ENCODE data around the gene SYS1. TPM values are rescaled to one million over a fixed set of nuclear protein-coding genes. Genes with fewer than 3 reads are reported as not detected.

SYS1 gene
- total and polyA plus RNA-seq, 2 experiments from 2014 or later, result 7.9 to 21.5 TPM

DNA sequence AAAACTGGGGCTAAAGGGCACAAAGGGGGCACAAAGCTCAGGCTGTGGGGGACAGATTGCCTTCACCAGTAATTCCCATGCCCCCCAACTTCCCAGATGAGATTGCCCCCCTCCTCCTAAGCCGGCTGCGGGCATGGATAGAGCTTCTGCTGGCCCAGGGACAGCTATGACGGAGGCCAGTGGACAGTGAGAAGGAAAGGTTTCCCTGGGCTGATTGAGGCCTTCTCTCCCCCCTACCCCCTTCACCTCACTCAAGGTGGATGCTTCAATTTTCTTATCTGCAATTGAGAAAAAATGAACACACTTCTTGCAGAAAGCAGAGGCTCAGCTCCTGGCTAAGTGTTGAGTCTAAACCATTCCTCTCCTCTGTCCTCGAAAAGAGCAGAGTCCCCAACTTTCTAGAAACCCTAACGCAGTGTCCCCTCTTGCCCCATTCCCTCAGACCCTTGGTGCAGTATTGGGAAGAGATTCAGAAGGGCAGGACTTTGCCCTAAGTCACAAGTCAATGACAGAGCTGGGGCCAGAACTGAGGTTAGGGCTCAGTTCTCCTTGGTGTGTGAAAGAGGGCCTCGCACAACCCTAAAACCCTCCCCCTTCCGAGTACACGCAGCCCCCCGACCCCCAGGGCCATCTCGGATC, 15.5 kb upstream of the SYS1 start:
- peaks cover 13% of the 10 kb centered on the region for H3K27me3 Mint-ChIP-seq (ENCODE audit: insufficient read depth, low read depth, poor library complexity)
- H3K4me1 ChIP-seq (ENCODE audit: insufficient read depth), result peaks cover 52% of the 10 kb centered on the region
- H3K4me3 ChIP-seq, result peak overlapping the region; percentile 92
- H3F3A ChIP-seq (replicated peaks; ENCODE audit: low read depth), result 0 out of 2 replicates have a peak, but pooled peaks cover 5% of the 10 kb centered on the region
- H3K36me3 Mint-ChIP-seq (ENCODE audit: low read depth), result no peaks in the 10 kb centered on the region
- no peaks in the 10 kb centered on the region for H4K20me1 ChIP-seq (replicated peaks; ENCODE audit: insufficient read depth)
- H2AFZ ChIP-seq, result 0 out of 2 replicates have a peak overlapping the region, but pooled peaks have one; percentile 56
- H3K4me1 Mint-ChIP-seq, result peaks cover 52% of the 10 kb centered on the region
- H3K9me3 Mint-ChIP-seq, result no peaks in the 10 kb centered on the region
- TF ChIP-seq EZH2phosphoT487 (IDR thresholded peaks at IDR 0.05; ENCODE audit: unreplicated experiment) (no peak), JUNB (IDR thresholded peaks at IDR 0.05; ENCODE audit: unreplicated experiment) (no peak), ZNF114 (CRISPR knock-in tag; IDR thresholded peaks at IDR 0.05) (no peak), CTCF (conservative IDR thresholded peaks at IDR 0.05; ENCODE audit: low read depth in 2 of 2) (no peak), ZNF331 (CRISPR knock-in tag; IDR thresholded peaks at IDR 0.05; ENCODE audit: low read depth) (no peak), CREB1 (CRISPR knock-in tag; IDR thresholded peaks at IDR 0.05; ENCODE audit: low read depth) (no peak), NANOG (IDR thresholded peaks at IDR 0.05; ENCODE audit: borderline replicate concordance) (no peak), EZH2 (IDR thresholded peaks at IDR 0.05; ENCODE audit: low read depth, unreplicated experiment) (no peak), ETS1 (IDR thresholded peaks at IDR 0.05) (no peak)
- TF ChIP-seq, protein P1, sequence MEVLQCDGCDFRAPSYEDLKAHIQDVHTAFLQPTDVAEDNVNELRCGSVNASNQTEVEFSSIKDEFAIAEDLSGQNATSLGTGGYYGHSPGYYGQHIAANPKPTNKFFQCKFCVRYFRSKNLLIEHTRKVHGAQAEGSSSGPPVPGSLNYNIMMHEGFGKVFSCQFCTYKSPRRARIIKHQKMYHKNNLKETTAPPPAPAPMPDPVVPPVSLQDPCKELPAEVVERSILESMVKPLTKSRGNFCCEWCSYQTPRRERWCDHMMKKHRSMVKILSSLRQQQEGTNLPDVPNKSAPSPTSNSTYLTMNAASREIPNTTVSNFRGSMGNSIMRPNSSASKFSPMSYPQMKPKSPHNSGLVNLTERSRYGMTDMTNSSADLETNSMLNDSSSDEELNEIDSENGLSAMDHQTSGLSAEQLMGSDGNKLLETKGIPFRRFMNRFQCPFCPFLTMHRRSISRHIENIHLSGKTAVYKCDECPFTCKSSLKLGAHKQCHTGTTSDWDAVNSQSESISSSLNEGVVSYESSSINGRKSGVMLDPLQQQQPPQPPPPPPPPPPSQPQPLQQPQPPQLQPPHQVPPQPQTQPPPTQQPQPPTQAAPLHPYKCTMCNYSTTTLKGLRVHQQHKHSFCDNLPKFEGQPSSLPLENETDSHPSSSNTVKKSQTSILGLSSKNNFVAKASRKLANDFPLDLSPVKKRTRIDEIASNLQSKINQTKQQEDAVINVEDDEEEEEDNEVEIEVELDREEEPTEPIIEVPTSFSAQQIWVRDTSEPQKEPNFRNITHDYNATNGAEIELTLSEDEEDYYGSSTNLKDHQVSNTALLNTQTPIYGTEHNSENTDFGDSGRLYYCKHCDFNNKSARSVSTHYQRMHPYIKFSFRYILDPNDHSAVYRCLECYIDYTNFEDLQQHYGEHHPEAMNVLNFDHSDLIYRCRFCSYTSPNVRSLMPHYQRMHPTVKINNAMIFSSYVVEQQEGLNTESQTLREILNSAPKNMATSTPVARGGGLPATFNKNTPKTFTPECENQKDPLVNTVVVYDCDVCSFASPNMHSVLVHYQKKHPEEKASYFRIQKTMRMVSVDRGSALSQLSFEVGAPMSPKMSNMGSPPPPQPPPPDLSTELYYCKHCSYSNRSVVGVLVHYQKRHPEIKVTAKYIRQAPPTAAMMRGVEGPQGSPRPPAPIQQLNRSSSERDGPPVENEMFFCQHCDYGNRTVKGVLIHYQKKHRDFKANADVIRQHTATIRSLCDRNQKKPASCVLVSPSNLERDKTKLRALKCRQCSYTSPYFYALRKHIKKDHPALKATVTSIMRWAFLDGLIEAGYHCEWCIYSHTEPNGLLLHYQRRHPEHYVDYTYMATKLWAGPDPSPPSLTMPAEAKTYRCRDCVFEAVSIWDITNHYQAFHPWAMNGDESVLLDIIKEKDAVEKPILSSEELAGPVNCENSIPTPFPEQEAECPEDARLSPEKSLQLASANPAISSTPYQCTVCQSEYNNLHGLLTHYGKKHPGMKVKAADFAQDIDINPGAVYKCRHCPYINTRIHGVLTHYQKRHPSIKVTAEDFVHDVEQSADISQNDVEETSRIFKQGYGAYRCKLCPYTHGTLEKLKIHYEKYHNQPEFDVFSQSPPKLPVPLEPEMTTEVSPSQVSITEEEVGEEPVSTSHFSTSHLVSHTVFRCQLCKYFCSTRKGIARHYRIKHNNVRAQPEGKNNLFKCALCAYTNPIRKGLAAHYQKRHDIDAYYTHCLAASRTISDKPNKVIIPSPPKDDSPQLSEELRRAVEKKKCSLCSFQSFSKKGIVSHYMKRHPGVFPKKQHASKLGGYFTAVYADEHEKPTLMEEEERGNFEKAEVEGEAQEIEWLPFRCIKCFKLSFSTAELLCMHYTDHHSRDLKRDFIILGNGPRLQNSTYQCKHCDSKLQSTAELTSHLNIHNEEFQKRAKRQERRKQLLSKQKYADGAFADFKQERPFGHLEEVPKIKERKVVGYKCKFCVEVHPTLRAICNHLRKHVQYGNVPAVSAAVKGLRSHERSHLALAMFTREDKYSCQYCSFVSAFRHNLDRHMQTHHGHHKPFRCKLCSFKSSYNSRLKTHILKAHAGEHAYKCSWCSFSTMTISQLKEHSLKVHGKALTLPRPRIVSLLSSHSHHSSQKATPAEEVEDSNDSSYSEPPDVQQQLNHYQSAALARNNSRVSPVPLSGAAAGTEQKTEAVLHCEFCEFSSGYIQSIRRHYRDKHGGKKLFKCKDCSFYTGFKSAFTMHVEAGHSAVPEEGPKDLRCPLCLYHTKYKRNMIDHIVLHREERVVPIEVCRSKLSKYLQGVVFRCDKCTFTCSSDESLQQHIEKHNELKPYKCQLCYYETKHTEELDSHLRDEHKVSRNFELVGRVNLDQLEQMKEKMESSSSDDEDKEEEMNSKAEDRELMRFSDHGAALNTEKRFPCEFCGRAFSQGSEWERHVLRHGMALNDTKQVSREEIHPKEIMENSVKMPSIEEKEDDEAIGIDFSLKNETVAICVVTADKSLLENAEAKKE (CRISPR knock-in tag; IDR thresholded peaks at IDR 0.05), result no peak
- H3K9me2 ChIP-seq (ENCODE audit: insufficient read depth), result no peaks in the 10 kb centered on the region
- H3K36me3 ChIP-seq (ENCODE audit: insufficient read depth), result no peaks in the 10 kb centered on the region
- peaks cover 53% of the 10 kb centered on the region for H3K79me2 ChIP-seq (replicated peaks; ENCODE audit: insufficient read depth)
- H3K27me3 ChIP-seq (ENCODE audit: insufficient read depth), result peaks cover 9% of the 10 kb centered on the region; the same call in 1 of the 2 replicates
- H3K27ac Mint-ChIP-seq, result peak overlapping the region; percentile 23; the same call in 1 of the 2 replicates
- no peak for DNase-seq (ENCODE audit: low spot score)
- ATAC-seq, result no peak
- H3K4me2 ChIP-seq, result peak overlapping the region; percentile 98
- peak overlapping the region; percentile 91 for H3K4me3 Mint-ChIP-seq
- no peak overlapping the region for H3K27ac ChIP-seq (ENCODE audit: low read depth)
